GM19397 (cell line): ENCODE data around the gene PSMD1.
"Not testable (repeated sequence)": the region's sequence is repeated elsewhere in the genome, so short reads cannot be mapped to it uniquely, and the experiment has no call there.

Source experiments
- ATAC-seq: cut with Tn5 transposase; IDR thresholded peaks from one replicate; pipeline ENCODE4 v1.9.1; 2021; ENCODE audit warnings: mild to moderate bottlenecking, moderate library complexity; ENCODE audit not compliant: unreplicated experiment

The PSMD1 gene

GRCh38 chr2:231052494-231053451, 3.9 kb upstream of the PSMD1 start:
- ATAC-seq: peak; percentile 54

DNA sequence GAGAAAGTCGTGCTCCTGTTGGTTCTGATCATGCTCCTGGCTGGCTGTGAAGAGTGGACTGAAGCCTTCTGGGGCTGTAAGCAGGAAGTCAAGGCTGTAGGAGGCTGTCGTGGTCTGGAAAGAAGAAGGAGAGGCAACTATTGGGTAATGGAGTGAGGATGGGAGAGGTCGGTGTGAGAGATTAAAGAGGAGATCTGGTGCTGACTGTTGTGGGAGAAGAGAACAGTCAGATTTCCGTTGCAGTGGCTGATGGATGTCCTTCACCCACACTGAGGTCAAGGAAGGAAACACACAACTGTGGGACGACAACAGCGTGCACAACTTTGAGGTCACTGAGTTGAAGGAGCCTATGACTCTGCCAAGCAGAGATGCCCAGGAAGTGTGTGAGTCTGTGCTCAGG, 2.8 kb upstream of the PSMD1 start:
- ATAC-seq: no peak

DNA sequence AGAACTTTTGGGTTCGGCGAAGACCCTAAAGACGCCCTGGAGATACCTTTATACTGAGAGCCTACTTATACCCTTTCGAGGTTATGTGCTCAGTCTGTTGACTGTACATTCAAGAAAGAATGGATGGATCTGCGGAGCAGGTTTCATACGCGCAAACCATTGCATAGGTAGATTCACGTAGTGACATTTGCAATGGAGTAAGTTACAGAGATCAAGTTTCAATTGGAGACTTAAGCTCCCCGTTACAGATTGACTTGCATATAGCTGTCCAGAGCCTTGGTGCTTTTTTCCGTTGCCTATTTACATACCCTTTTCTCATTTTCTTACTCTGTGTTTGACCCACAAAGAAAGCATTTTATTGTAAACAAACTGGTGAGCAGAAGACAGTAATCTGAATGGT, 923 bp downstream of the PSMD1 start:
- no peak for ATAC-seq

DNA sequence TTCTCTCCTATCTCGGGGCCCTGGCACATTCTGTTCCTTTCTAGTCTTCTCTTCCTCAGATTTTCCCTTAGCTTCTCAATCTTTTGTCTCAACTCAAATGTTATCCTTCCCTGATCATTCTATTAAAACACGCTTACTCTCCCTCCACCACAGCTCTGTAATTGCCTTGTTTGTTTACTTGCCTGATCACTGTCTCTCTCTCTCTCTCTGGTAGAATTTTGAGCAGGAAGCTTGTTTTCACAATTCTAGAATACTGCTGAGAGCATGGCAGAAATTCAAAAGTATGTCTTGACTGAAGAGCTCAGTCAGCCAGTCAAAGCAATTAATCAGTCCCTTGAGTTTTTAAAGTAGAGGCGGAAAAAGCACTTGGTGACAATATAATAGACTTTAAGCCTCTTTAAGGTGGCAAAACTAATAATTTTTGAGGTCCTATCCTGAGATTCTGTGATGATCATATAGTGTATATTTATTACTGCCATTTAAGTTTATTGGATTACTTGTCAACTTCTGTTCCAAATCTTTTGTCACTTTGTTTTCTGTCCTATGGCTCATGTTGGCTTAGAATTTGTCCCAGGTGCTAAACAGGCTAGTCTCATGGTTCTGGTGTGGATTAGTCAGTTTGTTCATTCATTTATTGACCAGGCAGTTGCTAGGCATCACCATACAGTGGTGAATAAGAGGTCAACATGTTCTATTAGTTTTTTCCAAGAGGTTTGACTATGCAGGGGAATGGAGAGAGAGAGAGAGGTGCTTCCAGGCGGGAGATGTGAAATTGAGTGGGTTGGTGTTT, 2.3 kb downstream of the PSMD1 start:
- no peak for ATAC-seq

GRCh38 chr2:231059756-231060155, 3.1 kb downstream of the PSMD1 start:
- no peak for ATAC-seq

GRCh38 chr2:231062776-231063175, 6.1 kb downstream of the PSMD1 start:
- ATAC-seq: no peak

- no peak for ATAC-seq
Measured at GRCh38 chr2:231063347-231063746, 6.7 kb downstream of the PSMD1 start.

GRCh38 chr2:231065966-231066365, 9.3 kb downstream of the PSMD1 start:
- no peak for ATAC-seq

DNA sequence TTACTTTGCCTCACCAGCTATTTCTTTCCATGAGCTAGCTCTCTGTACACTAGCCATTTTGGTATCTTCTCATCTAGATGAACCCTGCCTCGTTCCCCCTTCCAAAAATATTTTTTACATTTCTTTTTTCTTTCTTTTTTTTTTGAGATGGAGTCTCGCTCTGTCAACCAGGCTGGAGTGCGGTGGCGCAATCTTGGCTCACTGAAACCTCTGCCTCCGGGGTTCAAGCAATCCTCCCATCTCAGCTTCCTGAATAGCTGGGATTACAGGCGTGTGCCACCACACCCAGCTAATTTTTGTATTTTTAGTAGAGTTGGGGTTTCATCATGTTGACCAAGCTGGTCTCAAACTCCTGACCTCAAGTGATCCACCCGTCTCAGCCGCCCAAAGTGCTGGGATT, 10.9 kb downstream of the PSMD1 start:
- not testable (repeated sequence) for ATAC-seq

DNA sequence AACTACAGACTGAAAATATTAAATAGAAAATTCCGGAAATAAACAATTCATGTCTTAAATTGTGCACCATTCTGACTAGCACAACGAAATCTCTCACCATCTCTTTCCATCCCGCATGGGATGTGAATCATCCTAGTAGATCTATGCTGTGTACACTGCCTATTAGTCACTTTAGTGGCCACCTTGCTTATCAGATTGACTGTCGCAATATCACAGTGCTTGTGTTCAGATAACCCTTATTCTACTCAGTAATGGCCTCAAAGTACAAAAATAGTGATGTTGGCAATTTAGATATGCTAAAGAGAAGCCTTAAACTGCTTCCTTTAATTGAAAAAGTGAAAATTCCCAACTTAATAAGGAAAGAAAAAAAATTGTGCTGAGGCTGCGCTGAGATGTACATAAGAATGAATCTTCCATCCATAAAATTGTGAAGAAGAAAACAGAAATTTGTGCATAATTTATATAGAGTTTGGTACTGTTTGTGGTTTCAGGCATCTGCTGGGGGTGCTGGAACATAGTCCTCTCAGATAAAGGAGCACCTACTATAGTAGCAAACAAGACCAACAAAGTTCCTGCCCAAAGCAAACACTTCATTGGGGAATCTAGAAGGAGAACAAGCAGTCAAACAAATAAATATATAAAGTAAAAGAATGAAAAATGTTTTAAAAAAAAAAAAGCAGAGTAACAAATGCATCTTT, 12.0 kb downstream of the PSMD1 start:
- no peak for ATAC-seq

DNA sequence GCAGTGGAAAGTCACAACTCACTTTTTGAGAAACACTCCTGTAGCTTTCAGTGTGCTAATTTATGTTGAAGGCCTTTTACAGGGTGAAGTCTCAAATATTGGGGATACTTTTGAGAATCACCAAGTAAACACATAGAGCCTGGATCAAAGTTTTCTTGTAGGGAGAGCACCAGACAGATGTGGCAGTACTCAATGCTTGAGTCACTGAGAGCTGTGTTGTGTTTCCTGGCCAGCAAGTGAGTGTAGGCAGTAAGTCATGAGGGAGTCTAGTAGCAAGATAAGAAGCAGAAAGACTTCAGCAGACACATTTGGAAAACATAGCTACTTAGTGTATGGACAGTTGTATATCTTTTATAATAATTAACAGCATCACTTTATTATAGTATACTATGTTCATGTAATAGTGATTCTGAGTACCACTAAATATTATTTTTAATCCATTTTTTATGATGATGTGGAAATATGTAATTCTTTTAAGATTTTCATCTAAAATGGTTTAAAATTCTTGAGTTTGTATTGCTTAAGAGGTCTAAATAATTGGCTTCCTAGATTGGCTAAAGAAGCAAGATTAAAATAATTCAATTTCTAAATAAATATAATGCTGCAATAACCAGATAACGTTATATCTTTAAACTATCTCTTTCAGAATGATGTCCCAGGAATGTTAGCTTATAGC, 12.8 kb downstream of the PSMD1 start:
- no peak for ATAC-seq

DNA sequence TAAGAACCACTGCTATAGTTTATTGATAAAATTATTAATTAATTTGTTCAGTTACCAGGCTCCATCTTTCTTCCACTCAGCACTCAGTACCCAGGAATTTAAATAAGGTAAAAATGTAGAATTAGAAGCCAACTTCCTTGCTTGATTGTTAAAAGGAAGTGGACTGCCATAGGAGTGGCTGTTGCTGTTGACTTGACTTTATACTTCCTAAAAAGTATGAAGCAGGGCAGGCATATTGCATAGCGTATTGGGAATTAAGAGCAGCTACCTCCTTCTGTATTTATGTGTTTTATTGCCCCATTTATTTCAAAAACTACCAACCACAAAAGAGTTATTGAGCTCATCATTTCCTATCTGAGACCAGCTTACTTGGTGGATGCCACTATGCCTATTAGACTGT, 27.9 kb downstream of the PSMD1 start:
- no peak for ATAC-seq

DNA sequence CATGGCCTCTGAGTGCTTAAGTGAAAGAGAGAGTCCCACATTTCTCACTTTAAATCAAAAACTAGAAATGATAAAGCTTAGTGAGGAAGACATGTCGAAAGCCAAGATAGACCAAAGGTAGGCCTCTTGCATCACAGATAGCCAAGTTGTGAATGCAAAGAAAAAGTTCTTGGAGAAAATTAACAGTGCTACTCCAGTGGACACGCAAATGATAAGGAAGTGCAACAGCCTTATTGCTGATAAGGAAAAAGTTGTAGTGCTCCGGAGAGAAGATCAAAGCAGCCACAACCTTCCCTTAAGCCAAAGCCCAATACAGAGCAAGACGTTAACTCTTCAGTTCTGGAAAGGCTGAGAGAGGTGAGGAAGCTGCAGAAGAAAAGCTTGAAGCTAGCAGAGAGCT, 32.1 kb downstream of the PSMD1 start:
- ATAC-seq: no peak

DNA sequence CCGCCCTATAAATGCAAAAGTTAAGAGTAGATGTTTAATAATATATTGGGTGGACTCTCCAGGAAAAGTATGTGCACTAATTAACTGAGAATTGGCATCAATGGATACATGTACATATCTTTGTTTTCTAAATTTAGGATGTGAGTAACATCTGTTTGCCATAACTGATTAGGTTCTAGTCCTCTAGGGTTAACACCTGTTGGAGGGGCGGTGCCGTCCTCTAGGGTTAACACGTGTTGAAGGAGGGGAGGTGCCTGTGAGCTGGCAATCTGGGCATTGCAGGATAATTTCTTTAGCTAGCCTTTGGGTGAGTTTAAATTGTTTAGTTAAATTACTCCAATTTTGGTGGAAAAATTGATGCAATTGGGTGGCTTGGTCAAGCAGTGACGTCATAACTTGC, 37.3 kb downstream of the PSMD1 start:
- ATAC-seq: no peak

DNA sequence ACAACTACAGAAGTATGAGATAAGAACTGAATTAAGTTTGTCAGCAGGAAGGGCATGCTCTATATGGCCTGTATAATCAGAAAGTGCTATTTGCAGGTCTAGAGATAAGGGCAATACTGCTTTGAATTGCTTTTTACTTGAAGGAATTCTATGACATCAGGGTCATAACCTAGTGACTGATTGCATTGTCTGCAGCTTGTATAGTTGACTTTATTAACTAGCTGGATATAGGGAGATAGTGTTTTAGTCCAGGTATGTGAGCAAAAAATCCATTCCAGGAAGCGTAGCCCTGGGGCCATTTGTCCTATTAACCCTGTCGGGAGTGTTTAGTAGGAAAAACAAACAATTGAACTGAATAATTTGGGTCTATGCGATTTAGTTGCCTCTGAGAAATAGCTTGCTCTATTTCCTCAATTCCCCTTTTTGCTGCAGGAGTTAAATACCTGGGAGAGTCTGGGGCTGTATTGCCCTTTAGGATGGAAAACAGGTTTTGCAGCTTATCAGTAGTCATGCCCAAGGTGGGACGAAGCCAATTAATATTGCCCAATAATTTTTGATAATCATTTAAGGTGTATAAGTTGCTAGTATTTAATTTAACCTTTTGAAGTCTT, 38.2 kb downstream of the PSMD1 start:
- no peak for ATAC-seq

DNA sequence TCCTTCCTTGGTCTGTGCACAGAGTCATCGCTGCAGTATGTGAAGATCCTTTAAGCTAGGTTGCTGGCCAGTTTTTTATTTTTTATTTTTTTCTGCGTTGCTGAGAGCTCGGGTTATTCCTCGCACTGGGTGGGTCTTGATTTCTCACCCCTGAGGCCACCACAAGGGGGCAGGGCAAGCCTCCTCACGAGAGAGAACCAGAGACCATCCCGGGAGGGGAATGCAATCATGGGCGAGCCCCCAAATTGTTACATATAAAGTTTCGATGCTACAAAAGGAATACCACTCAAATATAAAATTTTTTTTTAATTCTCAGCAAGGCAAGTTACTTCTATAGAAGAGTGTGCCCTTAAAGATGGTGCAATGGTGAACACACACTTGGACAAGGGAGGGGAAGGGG, 43.3 kb downstream of the PSMD1 start:
- no peak for ATAC-seq

GRCh38 chr2:231100321-231100720, 43.7 kb downstream of the PSMD1 start:
- ATAC-seq: not testable (repeated sequence)

DNA sequence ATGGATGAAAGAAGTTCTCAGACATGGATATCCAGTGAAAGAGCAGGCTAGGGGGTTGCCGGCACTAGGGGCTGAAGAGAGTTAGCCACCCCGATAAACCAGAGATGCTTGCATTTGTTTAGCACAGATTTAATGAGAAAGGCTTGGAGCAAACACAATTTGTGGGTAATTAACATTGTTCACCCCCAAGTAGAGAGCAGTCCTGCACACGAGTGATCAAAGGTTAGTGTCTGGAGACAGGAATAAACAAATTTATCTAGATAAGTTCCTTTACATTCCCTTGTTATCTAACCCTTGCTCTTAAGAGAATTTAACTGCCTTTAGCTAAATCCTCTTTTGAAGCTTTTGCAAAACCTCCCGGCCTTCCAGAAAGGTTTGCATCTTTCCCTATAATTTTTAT, 44.3 kb downstream of the PSMD1 start:
- ATAC-seq: no peak

- no peak for ATAC-seq
Measured at GRCh38 chr2:231102772-231103171, 46.1 kb downstream of the PSMD1 start.

DNA sequence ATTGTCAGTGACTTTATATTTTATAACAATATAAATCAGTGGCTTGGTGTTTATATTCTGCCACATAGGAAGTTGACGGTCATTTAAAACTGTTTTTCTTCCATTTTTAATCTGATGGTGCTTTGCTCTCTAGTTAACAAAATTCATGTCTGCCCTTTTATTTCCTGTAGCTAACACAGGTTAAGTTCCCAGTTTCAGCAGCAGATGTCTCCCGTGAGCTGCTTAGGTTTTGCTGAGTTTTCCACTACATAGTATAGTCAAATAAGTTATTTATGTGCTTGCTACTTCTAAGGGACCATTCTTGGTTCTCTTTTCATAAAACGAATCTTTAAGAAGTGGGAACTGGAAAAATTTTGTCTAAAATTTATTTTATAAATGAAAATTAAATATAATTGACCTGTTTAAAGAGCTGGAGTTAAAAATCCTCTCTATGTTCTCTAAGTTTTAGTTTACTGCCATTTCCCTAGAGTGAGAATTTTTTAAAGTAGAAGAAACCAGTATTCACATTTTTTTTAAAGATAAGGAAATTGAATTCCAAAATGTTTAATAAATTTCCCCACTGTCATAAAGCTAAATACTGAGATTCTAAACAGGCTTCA, 47.5 kb downstream of the PSMD1 start:
- no peak for ATAC-seq
